ENCODE measurements around the gene LRP3.

DNA sequence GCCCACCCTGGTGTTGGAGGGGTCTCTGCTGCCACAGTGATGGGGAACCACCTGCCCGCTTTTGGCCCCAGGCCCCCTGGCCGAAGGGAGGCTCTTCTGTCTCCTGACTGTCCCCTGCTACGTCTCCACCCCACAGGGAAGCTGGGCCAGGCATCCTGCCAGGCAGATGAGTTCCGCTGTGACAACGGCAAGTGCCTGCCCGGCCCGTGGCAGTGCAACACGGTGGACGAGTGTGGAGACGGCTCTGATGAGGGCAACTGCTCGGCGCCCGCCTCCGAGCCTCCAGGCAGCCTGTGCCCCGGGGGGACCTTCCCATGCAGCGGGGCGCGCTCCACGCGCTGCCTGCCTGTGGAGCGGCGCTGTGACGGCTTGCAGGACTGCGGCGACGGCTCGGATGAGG is 11.0 kb downstream of the LRP3 start:
- TF ChIP-seq, protein P1, sequence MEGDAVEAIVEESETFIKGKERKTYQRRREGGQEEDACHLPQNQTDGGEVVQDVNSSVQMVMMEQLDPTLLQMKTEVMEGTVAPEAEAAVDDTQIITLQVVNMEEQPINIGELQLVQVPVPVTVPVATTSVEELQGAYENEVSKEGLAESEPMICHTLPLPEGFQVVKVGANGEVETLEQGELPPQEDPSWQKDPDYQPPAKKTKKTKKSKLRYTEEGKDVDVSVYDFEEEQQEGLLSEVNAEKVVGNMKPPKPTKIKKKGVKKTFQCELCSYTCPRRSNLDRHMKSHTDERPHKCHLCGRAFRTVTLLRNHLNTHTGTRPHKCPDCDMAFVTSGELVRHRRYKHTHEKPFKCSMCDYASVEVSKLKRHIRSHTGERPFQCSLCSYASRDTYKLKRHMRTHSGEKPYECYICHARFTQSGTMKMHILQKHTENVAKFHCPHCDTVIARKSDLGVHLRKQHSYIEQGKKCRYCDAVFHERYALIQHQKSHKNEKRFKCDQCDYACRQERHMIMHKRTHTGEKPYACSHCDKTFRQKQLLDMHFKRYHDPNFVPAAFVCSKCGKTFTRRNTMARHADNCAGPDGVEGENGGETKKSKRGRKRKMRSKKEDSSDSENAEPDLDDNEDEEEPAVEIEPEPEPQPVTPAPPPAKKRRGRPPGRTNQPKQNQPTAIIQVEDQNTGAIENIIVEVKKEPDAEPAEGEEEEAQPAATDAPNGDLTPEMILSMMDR (IDR thresholded peaks at IDR 0.05; ENCODE audit: low read length), result no peak
- TF ChIP-seq EZH2phosphoT487 (IDR thresholded peaks at IDR 0.05; ENCODE audit: low read length), result no peak

Measured in MM.1S (cell line).